HG02678 (cell line): ENCODE results near the gene DHPS.

Source experiments
- ATAC-seq: cut with Tn5 transposase; IDR thresholded peaks from one replicate; pipeline ENCODE4 v1.9.1; 2021; ENCODE audit warnings: mild to moderate bottlenecking, moderate library complexity; ENCODE audit not compliant: unreplicated experiment

The DHPS gene

GRCh38 chr19:12675940-12676339 is 5.7 kb downstream of the DHPS start:
- no peak for ATAC-seq

GRCh38 chr19:12675399-12675798 is 6.3 kb downstream of the DHPS start:
- ATAC-seq, result no peak

GRCh38 chr19:12672744-12673143 is 8.9 kb downstream of the DHPS start:
- ATAC-seq, result no peak

- no peak for ATAC-seq
Observed at GRCh38 chr19:12670159-12670928, 11.3 kb downstream of the DHPS start.

- ATAC-seq, result no peak
Observed at GRCh38 chr19:12669270-12670158, 12.2 kb downstream of the DHPS start.

- ATAC-seq, result no peak
Observed at GRCh38 chr19:12668932-12669269, 12.8 kb downstream of the DHPS start.

GRCh38 chr19:12668346-12668745 is 13.3 kb downstream of the DHPS start:
- ATAC-seq, result no peak

GRCh38 chr19:12667731-12668302 is 13.9 kb downstream of the DHPS start:
- ATAC-seq, result no peak

GRCh38 chr19:12666265-12667048 is 15.2 kb downstream of the DHPS start, which contains the start of the genes MAN2B1 and WDR83:
Gene MAN2B1 (minus strand): TSS chr19:12666742. CDS start chr19:12666701, 41 bp downstream.
Gene WDR83 (plus strand): TSS chr19:12666807. CDS start chr19:12669791, 2,984 bp downstream.
- peak; percentile 60 for ATAC-seq

GRCh38 chr19:12665671-12666264 is 15.9 kb downstream of the DHPS start:
- ATAC-seq, result no peak

GRCh38 chr19:12665281-12665573 is 16.5 kb downstream of the DHPS start:
- ATAC-seq, result no peak

GRCh38 chr19:12664406-12665280 is 17.0 kb downstream of the DHPS start:
- no peak for ATAC-seq

- no peak for ATAC-seq
Observed at GRCh38 chr19:12660980-12661379, 20.7 kb downstream of the DHPS start.

- no peak for ATAC-seq
Observed at GRCh38 chr19:12657966-12658365, 23.7 kb downstream of the DHPS start.

GRCh38 chr19:12656899-12657571 is 24.6 kb downstream of the DHPS start:
- ATAC-seq, result no peak

GRCh38 chr19:12655546-12655945 is 26.1 kb downstream of the DHPS start:
- ATAC-seq, result no peak

GRCh38 chr19:12652219-12652618 is 29.5 kb downstream of the DHPS start:
- no peak for ATAC-seq

- no peak for ATAC-seq
Observed at GRCh38 chr19:12649941-12650340, 31.7 kb downstream of the DHPS start.

- no peak for ATAC-seq
Observed at GRCh38 chr19:12648088-12648487, 33.6 kb downstream of the DHPS start.
